Measurements from ENCODE around the gene BIK.
A peak's percentile ranks its signal among the peaks of the same experiment; 100 is the strongest.

BIK gene

GRCh38 chr22:43154887-43155536 is 44.5 kb downstream of the BIK start:
- DNase-seq (ENCODE audit: low spot score in 2 of 2): no peak
- Mint-ChIP-seq H3K27me3 (peaks cover 5% of the 10 kb centered on the region), H3K27ac (no peak overlapping the region), H3K4me1 (peaks cover 26% of the 10 kb centered on the region), H3K4me3 (no peak overlapping the region), H3K36me3 (no peaks in the 10 kb centered on the region), H3K9me3 (no peaks in the 10 kb centered on the region)
- ATAC-seq (ENCODE audit: low read depth): no peak

- peaks cover 22% of the 10 kb centered on the region for H3K4me1 Mint-ChIP-seq
Observed at GRCh38 chr22:43155789-43156188, 45.2 kb downstream of the BIK start.

GRCh38 chr22:43156413-43156812 is 45.9 kb downstream of the BIK start:
- Mint-ChIP-seq H3K4me1 (peaks cover 18% of the 10 kb centered on the region), H3K36me3 (no peaks in the 10 kb centered on the region), H3K27ac (no peak overlapping the region), H3K4me3 (no peak overlapping the region), H3K9me3 (no peaks in the 10 kb centered on the region), H3K27me3 (peaks cover 2% of the 10 kb centered on the region)
- DNase-seq (ENCODE audit: low spot score in 2 of 2) (no peak), ATAC-seq (ENCODE audit: low read depth) (no peak)

More at GRCh38 chr22:43155789-43156188, 45.2 kb downstream of the BIK start:
- no peak overlapping the region for H3K4me3 Mint-ChIP-seq
- ATAC-seq (ENCODE audit: low read depth) (no peak), DNase-seq (ENCODE audit: low spot score in 2 of 2) (no peak)
- no peak overlapping the region for H3K27ac Mint-ChIP-seq
- H3K36me3 Mint-ChIP-seq: no peaks in the 10 kb centered on the region
- no peaks in the 10 kb centered on the region for H3K9me3 Mint-ChIP-seq
- peaks cover 5% of the 10 kb centered on the region for H3K27me3 Mint-ChIP-seq

GRCh38 chr22:43157874-43158546 is 47.5 kb downstream of the BIK start:
- H3K4me1 Mint-ChIP-seq: peaks cover 9% of the 10 kb centered on the region
- H3K27me3 Mint-ChIP-seq: peaks cover 2% of the 10 kb centered on the region
- no peaks in the 10 kb centered on the region for H3K36me3 Mint-ChIP-seq
- H3K4me3 Mint-ChIP-seq: no peak overlapping the region
- no peaks in the 10 kb centered on the region for H3K9me3 Mint-ChIP-seq
- DNase-seq (ENCODE audit: low spot score in 2 of 2): no peak
- ATAC-seq (ENCODE audit: low read depth): no peak
- H3K27ac Mint-ChIP-seq: no peak overlapping the region

GRCh38 chr22:43158778-43159483 is 48.4 kb downstream of the BIK start:
- H3K27ac Mint-ChIP-seq: no peak overlapping the region
- H3K36me3 Mint-ChIP-seq: no peaks in the 10 kb centered on the region
- no peak for DNase-seq (ENCODE audit: low spot score in 2 of 2)
- no peak overlapping the region for H3K4me3 Mint-ChIP-seq
- H3K27me3 Mint-ChIP-seq: peaks cover 1% of the 10 kb centered on the region
- peaks cover 10% of the 10 kb centered on the region for H3K4me1 Mint-ChIP-seq
- H3K9me3 Mint-ChIP-seq: no peaks in the 10 kb centered on the region
- ATAC-seq (ENCODE audit: low read depth): no peak

- Mint-ChIP-seq H3K36me3 (no peaks in the 10 kb centered on the region), H3K4me3 (no peak overlapping the region), H3K27me3 (peaks cover 1% of the 10 kb centered on the region), H3K27ac (no peak overlapping the region), H3K9me3 (no peaks in the 10 kb centered on the region), H3K4me1 (peaks cover 15% of the 10 kb centered on the region)
- DNase-seq (ENCODE audit: low spot score in 2 of 2) (no peak), ATAC-seq (ENCODE audit: low read depth) (no peak)
Observed at GRCh38 chr22:43159484-43160178, 49.1 kb downstream of the BIK start.

DNA sequence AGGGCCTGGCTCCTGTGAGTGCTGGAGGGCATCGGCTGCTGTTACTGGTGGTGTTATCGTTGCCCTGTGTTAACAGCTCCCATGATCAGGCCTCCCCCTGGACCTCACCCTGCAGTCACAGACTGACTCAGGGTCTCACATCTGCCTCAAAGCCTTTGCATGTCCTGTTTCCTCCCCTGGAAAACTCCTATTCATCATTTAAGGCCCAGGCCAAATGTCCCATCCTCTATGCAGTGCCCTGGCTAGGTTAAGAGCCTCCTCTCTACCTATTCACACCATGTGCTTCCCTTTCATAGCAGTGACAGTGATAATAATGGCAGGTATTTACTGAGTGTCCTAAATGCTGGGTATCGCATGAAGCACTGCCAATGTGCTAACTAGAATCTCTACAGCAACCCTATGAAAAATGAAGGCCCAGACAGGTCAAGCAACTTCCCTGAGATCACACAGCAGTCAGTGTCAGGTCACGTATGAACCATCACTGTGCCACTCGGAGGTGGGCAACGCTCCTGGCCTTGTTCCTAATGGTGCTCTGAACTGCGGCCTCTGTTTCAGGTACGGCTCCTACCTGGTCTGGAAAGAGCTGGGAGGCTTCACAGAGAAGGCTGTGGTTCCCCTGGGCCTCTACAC is 50.1 kb downstream of the BIK start:
- no peak overlapping the region for H3K27ac Mint-ChIP-seq

DNA sequence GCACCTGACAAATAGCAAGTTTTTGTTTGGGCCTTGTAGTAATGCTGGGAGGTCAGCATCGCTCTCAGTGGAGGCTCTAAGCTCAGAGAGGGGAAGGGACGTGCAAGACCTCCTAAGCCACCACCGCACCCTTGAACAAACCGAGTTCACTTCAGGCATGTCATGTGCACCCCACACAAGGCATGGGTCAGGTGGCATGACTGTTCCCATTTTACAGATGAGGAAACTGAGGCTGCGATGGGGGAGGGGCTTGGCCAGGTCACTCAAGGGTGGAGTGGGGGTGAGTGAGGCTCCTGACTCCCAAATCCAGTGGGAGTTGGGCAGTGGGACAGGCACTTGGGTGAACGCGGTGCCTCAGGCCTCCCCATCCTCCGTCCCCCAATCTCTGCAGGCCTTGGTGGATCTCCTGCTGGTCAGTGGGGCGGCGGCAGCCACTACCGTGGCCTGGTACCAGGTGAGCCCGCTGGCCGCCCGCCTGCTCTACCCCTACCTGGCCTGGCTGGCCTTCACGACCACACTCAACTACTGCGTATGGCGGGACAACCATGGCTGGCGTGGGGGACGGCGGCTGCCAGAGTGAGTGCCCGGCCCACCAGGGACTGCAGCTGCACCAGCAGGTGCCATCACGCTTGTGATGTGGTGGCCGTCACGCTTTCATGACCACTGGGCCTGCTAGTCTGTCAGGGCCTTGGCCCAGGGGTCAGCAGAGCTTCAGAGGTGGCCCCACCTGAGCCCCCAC is 52.0 kb downstream of the BIK start:
- peaks cover under 1% of the 10 kb centered on the region for H3K36me3 Mint-ChIP-seq
- no peak overlapping the region for H3K27ac Mint-ChIP-seq
- H3K4me3 Mint-ChIP-seq: no peak overlapping the region
- peaks cover 1% of the 10 kb centered on the region for H3K27me3 Mint-ChIP-seq
- no peak for ATAC-seq (ENCODE audit: low read depth)
- peaks cover 15% of the 10 kb centered on the region for H3K4me1 Mint-ChIP-seq
- no peaks in the 10 kb centered on the region for H3K9me3 Mint-ChIP-seq
- DNase-seq (ENCODE audit: low spot score in 2 of 2): no peak

More for the DNA sequence above, 50.1 kb downstream of the BIK start:
- Mint-ChIP-seq H3K27me3 (peaks cover 1% of the 10 kb centered on the region), H3K4me1 (peaks cover 15% of the 10 kb centered on the region), H3K4me3 (no peak overlapping the region), H3K9me3 (no peaks in the 10 kb centered on the region), H3K36me3 (no peaks in the 10 kb centered on the region)
- ATAC-seq (ENCODE audit: low read depth) (no peak), DNase-seq (ENCODE audit: low spot score in 2 of 2) (no peak)

- H3K27ac Mint-ChIP-seq: peak overlapping the region; percentile 22
- no peak overlapping the region for H3K4me3 Mint-ChIP-seq
- no peak for ATAC-seq (ENCODE audit: low read depth)
- no peak for DNase-seq (ENCODE audit: low spot score in 2 of 2)
- no peaks in the 10 kb centered on the region for H3K9me3 Mint-ChIP-seq
- H3K4me1 Mint-ChIP-seq: peaks cover 11% of the 10 kb centered on the region
- H3K36me3 Mint-ChIP-seq: peaks cover 4% of the 10 kb centered on the region
- H3K27me3 Mint-ChIP-seq: peaks cover 1% of the 10 kb centered on the region
Observed at GRCh38 chr22:43163241-43163795, 52.8 kb downstream of the BIK start.

- Mint-ChIP-seq H3K27ac (peak overlapping the region; percentile 22), H3K27me3 (peaks cover 1% of the 10 kb centered on the region), H3K36me3 (peaks cover 4% of the 10 kb centered on the region), H3K4me3 (no peak overlapping the region), H3K9me3 (no peaks in the 10 kb centered on the region), H3K4me1 (peaks cover 7% of the 10 kb centered on the region)
- ATAC-seq (ENCODE audit: low read depth) (no peak), DNase-seq (ENCODE audit: low spot score in 2 of 2) (no peak)
Observed at GRCh38 chr22:43164636-43165035, 54.1 kb downstream of the BIK start.

DNA sequence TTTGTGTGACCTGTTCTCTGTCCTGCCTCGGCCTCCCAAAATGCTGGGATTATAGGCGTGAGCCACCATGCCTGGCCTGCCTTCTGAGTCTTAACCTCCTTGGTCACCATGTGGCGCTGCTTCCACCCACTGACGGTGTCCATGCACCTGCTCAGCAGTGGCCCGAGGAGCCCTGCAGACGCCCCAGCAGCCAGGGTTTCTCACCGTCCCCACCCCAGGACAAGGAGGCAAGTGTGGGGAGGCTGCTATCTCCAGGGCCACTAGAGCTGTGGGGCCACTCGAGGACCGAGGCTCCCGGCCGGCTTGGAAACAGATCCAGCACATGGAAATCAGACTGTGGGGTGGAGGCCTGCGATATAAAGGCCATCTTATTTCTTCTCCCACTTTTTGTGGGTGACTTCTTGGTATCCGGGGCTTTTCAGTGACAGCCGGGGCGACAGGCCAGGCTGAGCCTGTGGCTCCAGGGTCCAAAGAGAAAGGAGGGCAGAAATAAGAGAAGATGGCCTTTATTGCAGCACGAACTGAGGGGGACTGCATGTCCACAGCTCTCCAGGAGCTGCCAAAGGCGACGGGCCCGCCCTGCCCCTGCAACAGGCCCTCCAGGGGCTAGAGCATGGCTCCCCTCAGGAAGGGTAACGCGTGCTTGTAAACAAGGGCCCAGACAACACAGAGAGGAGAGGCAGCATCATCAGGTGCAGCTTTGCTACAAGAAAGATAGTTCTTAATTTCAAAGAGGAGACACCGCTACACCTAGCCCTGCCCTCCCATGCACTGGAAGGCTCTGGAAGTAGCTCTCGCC is 55.8 kb downstream of the BIK start:
- Mint-ChIP-seq H3K27ac (no peak overlapping the region), H3K9me3 (no peaks in the 10 kb centered on the region), H3K4me3 (no peak overlapping the region), H3K27me3 (peaks cover 1% of the 10 kb centered on the region), H3K4me1 (peaks cover 7% of the 10 kb centered on the region), H3K36me3 (peaks cover 6% of the 10 kb centered on the region)
- DNase-seq (ENCODE audit: low spot score in 2 of 2): no peak
- no peak for ATAC-seq (ENCODE audit: low read depth)

GRCh38 chr22:43167001-43167589 is 56.5 kb downstream of the BIK start:
- Mint-ChIP-seq H3K4me1 (peaks cover 7% of the 10 kb centered on the region), H3K9me3 (no peaks in the 10 kb centered on the region), H3K36me3 (peaks cover 6% of the 10 kb centered on the region), H3K27ac (no peak overlapping the region), H3K4me3 (no peak overlapping the region), H3K27me3 (peaks cover 1% of the 10 kb centered on the region)
- no peak for DNase-seq (ENCODE audit: low spot score in 2 of 2)
- ATAC-seq (ENCODE audit: low read depth): no peak
